Measurements from ENCODE around the gene CWC25.

DNA sequence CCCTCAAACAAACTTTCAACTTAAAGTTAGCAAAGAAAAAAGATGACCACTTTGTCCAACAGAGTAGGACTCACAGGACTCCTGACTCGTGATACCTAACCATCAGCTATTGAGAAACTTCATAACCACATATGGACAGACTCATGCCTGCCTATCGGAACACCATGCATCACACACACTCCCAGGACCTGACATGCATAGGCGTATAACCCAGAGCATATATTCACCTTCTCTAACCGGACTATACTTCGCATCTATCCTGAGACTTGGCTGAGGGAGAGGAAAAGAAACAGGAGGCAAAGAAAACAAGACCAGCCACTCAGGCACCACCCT lies 28.0 kb downstream of the CWC25 start:
- no peak for TF ChIP-seq CTCF (IDR thresholded peaks at IDR 0.05)
- TF ChIP-seq ZNF121 (CRISPR knock-in tag; IDR thresholded peaks at IDR 0.05), result no peak
- TF ChIP-seq ZNF138 (CRISPR knock-in tag; conservative IDR thresholded peaks at IDR 0.05), result no peak
- no peak for TF ChIP-seq ZNF425 (CRISPR knock-in tag; conservative IDR thresholded peaks at IDR 0.05)
- TF ChIP-seq, protein P1, sequence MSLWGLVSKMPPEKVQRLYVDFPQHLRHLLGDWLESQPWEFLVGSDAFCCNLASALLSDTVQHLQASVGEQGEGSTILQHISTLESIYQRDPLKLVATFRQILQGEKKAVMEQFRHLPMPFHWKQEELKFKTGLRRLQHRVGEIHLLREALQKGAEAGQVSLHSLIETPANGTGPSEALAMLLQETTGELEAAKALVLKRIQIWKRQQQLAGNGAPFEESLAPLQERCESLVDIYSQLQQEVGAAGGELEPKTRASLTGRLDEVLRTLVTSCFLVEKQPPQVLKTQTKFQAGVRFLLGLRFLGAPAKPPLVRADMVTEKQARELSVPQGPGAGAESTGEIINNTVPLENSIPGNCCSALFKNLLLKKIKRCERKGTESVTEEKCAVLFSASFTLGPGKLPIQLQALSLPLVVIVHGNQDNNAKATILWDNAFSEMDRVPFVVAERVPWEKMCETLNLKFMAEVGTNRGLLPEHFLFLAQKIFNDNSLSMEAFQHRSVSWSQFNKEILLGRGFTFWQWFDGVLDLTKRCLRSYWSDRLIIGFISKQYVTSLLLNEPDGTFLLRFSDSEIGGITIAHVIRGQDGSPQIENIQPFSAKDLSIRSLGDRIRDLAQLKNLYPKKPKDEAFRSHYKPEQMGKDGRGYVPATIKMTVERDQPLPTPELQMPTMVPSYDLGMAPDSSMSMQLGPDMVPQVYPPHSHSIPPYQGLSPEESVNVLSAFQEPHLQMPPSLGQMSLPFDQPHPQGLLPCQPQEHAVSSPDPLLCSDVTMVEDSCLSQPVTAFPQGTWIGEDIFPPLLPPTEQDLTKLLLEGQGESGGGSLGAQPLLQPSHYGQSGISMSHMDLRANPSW (CRISPR knock-in tag; conservative IDR thresholded peaks at IDR 0.05; ENCODE audit: low read depth), result no peak
- no peak for TF ChIP-seq ATF3 (CRISPR knock-in tag; conservative IDR thresholded peaks at IDR 0.05)

All from WTC11 (cell line).